ENCODE data around the gene CXCL3.

DNA sequence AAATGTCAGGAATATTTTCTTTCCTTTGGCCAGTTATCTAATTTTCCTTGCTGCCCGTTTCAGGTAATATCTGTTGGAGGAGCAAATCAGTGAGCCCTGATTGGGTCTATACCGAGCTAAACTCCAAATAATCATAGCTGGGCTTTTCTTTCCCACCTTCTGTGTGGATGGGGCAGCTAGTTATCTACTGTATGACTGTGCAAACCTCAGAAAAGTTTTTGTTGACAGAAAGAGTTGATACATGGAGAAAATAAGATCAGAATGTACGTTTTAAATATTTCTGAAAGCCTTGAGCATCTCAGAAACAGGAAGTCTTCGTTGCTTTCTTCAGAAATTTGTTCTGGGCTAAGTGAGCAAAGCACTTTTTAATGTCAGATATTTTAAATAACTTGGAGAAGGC, 33.8 kb downstream of the CXCL3 start:
- TF ChIP-seq, protein P1, sequence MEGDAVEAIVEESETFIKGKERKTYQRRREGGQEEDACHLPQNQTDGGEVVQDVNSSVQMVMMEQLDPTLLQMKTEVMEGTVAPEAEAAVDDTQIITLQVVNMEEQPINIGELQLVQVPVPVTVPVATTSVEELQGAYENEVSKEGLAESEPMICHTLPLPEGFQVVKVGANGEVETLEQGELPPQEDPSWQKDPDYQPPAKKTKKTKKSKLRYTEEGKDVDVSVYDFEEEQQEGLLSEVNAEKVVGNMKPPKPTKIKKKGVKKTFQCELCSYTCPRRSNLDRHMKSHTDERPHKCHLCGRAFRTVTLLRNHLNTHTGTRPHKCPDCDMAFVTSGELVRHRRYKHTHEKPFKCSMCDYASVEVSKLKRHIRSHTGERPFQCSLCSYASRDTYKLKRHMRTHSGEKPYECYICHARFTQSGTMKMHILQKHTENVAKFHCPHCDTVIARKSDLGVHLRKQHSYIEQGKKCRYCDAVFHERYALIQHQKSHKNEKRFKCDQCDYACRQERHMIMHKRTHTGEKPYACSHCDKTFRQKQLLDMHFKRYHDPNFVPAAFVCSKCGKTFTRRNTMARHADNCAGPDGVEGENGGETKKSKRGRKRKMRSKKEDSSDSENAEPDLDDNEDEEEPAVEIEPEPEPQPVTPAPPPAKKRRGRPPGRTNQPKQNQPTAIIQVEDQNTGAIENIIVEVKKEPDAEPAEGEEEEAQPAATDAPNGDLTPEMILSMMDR (IDR thresholded peaks at IDR 0.05): no peak
- TF ChIP-seq KDM5A (IDR thresholded peaks at IDR 0.05): no peak
- TF ChIP-seq SMC3 (IDR thresholded peaks at IDR 0.05): no peak
- TF ChIP-seq ESRRA (IDR thresholded peaks at IDR 0.05; ENCODE audit: borderline replicate concordance, low read length): no peak
- no peak for TF ChIP-seq HOXB13 (CRISPR knock-in tag; IDR thresholded peaks at IDR 0.05; ENCODE audit: low read depth)
- no peak for TF ChIP-seq NR3C1 (IDR thresholded peaks at IDR 0.05)
- TF ChIP-seq, protein P2, sequence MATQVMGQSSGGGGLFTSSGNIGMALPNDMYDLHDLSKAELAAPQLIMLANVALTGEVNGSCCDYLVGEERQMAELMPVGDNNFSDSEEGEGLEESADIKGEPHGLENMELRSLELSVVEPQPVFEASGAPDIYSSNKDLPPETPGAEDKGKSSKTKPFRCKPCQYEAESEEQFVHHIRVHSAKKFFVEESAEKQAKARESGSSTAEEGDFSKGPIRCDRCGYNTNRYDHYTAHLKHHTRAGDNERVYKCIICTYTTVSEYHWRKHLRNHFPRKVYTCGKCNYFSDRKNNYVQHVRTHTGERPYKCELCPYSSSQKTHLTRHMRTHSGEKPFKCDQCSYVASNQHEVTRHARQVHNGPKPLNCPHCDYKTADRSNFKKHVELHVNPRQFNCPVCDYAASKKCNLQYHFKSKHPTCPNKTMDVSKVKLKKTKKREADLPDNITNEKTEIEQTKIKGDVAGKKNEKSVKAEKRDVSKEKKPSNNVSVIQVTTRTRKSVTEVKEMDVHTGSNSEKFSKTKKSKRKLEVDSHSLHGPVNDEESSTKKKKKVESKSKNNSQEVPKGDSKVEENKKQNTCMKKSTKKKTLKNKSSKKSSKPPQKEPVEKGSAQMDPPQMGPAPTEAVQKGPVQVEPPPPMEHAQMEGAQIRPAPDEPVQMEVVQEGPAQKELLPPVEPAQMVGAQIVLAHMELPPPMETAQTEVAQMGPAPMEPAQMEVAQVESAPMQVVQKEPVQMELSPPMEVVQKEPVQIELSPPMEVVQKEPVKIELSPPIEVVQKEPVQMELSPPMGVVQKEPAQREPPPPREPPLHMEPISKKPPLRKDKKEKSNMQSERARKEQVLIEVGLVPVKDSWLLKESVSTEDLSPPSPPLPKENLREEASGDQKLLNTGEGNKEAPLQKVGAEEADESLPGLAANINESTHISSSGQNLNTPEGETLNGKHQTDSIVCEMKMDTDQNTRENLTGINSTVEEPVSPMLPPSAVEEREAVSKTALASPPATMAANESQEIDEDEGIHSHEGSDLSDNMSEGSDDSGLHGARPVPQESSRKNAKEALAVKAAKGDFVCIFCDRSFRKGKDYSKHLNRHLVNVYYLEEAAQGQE (IDR thresholded peaks at IDR 0.05): no peak
- TF ChIP-seq MYC (IDR thresholded peaks at IDR 0.05; ENCODE audit: borderline replicate concordance, low read length): no peak
- no peak for TF ChIP-seq POLR2AphosphoS2 (conservative IDR thresholded peaks at IDR 0.05; ENCODE audit: low read length)
- TF ChIP-seq FOXS1 (CRISPR knock-in tag; IDR thresholded peaks at IDR 0.05): no peak
- no peak for TF ChIP-seq BHLHE40 (IDR thresholded peaks at IDR 0.05; ENCODE audit: low read depth, low read length)
